H1 (cell line): Measurements from ENCODE around the gene SEMA6D. TPM values are rescaled to one million over a fixed set of nuclear protein-coding genes. Genes with fewer than 3 reads are reported as not detected.

ENCODE experiments used
- CTCF ChIA-PET: fragments of 300-600 bp; sonication (Branson Sonifier 250); formaldehyde crosslinking; loops from one replicate; lab custom pipeline; 2021; ENCODE audit not compliant: partially characterized antibody; lab: Charles Lee
- POLR2A ChIA-PET: fragments of 300-600 bp; sonication (Branson Sonifier 250); formaldehyde crosslinking; loops from one replicate; lab custom pipeline; 2021; ENCODE audit warnings: inconsistent platforms; ENCODE audit not compliant: partially characterized antibody; lab: Charles Lee
- DNase-seq, 2 experiments: peaks; one replicate each; pipeline versions ENCODE4 v3.0.0 to v3.0.0-alpha.2; 2010 to 2022; ENCODE audit warnings: low spot score in 2 of 2, low read depth in 1 of 2, mixed read lengths in 1 of 2
- FAIRE-seq: peaks from 2 replicates; lab custom pipeline; 2011; peaks lifted over from hg19 to GRCh38; lab: Jason Lieb, UNC
- H2AFZ ChIP-seq: 2 replicates; pipeline ENCODE4 v1.8.1; 2012; ENCODE audit warnings: low read length, inconsistent platforms
- H2AK5ac ChIP-seq: 2 replicates; pipeline ENCODE4 v1.6.1; 2013; ENCODE audit warnings: low read depth, low read length
- H2BK120ac ChIP-seq: replicated peaks from 2 replicates; pipeline ENCODE3; 2013; ENCODE audit warnings: low read depth, low read length, inconsistent platforms
- H2BK12ac ChIP-seq: 2 replicates; pipeline ENCODE4 v1.6.1; 2013; ENCODE audit warnings: low read depth, low read length
- H2BK15ac ChIP-seq: 2 replicates; pipeline ENCODE4 v1.6.1; 2013; ENCODE audit warnings: low read length
- H2BK20ac ChIP-seq: 2 replicates; pipeline ENCODE4 v1.6.1; 2013; ENCODE audit warnings: low read length
- H2BK5ac ChIP-seq: 2 replicates; pipeline ENCODE4 v1.6.1; 2013; ENCODE audit warnings: low read depth, low read length
- H3K14ac ChIP-seq: 2 replicates; pipeline ENCODE4 v1.6.1; 2013; ENCODE audit warnings: inconsistent platforms; ENCODE audit not compliant: insufficient read length
- H3K18ac ChIP-seq: 2 replicates; pipeline ENCODE4 v1.6.1; 2013; ENCODE audit warnings: low read length; ENCODE audit errors: extremely low read depth
- H3K23ac ChIP-seq: 2 replicates; pipeline ENCODE4 v1.6.1; 2013; ENCODE audit warnings: inconsistent platforms; ENCODE audit not compliant: insufficient read length
- H3K23me2 ChIP-seq: 2 replicates; pipeline ENCODE4 v1.6.1; 2013; ENCODE audit warnings: low read depth, low read length
- H3K27ac ChIP-seq: 2 replicates; pipeline ENCODE4 v1.6.1; 2011; ENCODE audit warnings: low read depth, low read length, inconsistent platforms
- H3K27me3 ChIP-seq, 4 experiments: replicated peaks in 1 of 4; 1 replicate in 1 of 4; 2 replicates in 3 of 4; pipeline versions ENCODE4 v1.6.1 to v1.8.1; 2011 to 2013; ENCODE audit warnings: low read length in 3 of 4, mild to moderate bottlenecking in 3 of 4, inconsistent platforms in 2 of 4, mixed read lengths in 2 of 4, moderate library complexity in 1 of 4; ENCODE audit not compliant: control insufficient read depth in 3 of 4, insufficient read depth in 3 of 4; ENCODE audit errors: extremely low read depth in 1 of 4
- H3K36me3 ChIP-seq, 4 experiments: 2 replicates each; pipeline versions ENCODE4 v1.6.1 to v1.8.1; 2011 to 2013; ENCODE audit warnings: mild to moderate bottlenecking in 4 of 4, low read length in 3 of 4, moderate library complexity in 2 of 4, control low read depth in 1 of 4, inconsistent platforms in 1 of 4; ENCODE audit not compliant: insufficient read depth in 4 of 4, control insufficient read depth in 2 of 4
- H3K4ac ChIP-seq: replicated peaks from 2 replicates; pipeline ENCODE3; 2013; ENCODE audit warnings: low read length, low read depth, mixed read lengths, inconsistent platforms; ENCODE audit not compliant: insufficient read length
- H3K4me1 ChIP-seq, 4 experiments: replicated peaks in 1 of 4; 1 replicate in 1 of 4; 2 replicates in 3 of 4; pipeline versions ENCODE4 v1.6.1 to v1.8.1; 2011 to 2013; ENCODE audit warnings: low read length in 3 of 4, inconsistent platforms in 2 of 4, mixed read lengths in 1 of 4; ENCODE audit not compliant: insufficient read depth in 4 of 4, control insufficient read depth in 3 of 4
- H3K4me2 ChIP-seq, 2 experiments: 2 replicates each; pipeline versions ENCODE4 v1.6.1 to v1.8.1; 2011 to 2013; ENCODE audit warnings: low read depth in 2 of 2, low read length in 2 of 2, control low read depth in 1 of 2, inconsistent platforms in 1 of 2, mild to moderate bottlenecking in 1 of 2; ENCODE audit not compliant: insufficient read depth in 1 of 2
- H3K4me3 ChIP-seq, 4 experiments: fragments of 200-600, 300-600 bp in 1 of 4; sonication (generic), shearing (Covaris generic), sonication (Bioruptor Twin) in 1 of 4; 2 replicates each; pipeline versions ENCODE4 v1.5.1 to v1.8.1; 2011 to 2016; ENCODE audit warnings: low read length in 4 of 4, low read depth in 3 of 4, control low read depth in 2 of 4, inconsistent platforms in 2 of 4, mild to moderate bottlenecking in 2 of 4, mixed read lengths in 1 of 4, moderate library complexity in 1 of 4; ENCODE audit not compliant: insufficient read depth in 2 of 4; ENCODE audit errors: extremely low read depth in 1 of 4
- H3K56ac ChIP-seq: replicated peaks from 2 replicates; pipeline ENCODE3; 2013; ENCODE audit warnings: low read depth, mild to moderate bottlenecking, mixed read lengths, low read length, inconsistent platforms; ENCODE audit not compliant: insufficient read length
- H3K79me1 ChIP-seq: 2 replicates; pipeline ENCODE4 v1.6.1; 2013; ENCODE audit warnings: low read depth, low read length, control low read depth
- H3K79me2 ChIP-seq, 2 experiments: 2 replicates each; pipeline versions ENCODE4 v1.6.1 to v1.8.1; 2012 to 2013; ENCODE audit warnings: low read length in 2 of 2, mild to moderate bottlenecking in 2 of 2, inconsistent platforms in 1 of 2; ENCODE audit not compliant: insufficient read depth in 2 of 2, control insufficient read depth in 1 of 2
- H3K9ac ChIP-seq, 4 experiments: replicated peaks in 1 of 4; 1 replicate in 1 of 4; 2 replicates in 3 of 4; pipeline versions ENCODE4 v1.6.1 to v1.8.1; 2011 to 2013; ENCODE audit warnings: low read depth in 3 of 4, low read length in 3 of 4, control low read depth in 2 of 4, mild to moderate bottlenecking in 2 of 4, moderate library complexity in 2 of 4, inconsistent platforms in 1 of 4; ENCODE audit errors: extremely low read depth in 1 of 4
- H3K9me3 ChIP-seq, 2 experiments: 2 replicates each; pipeline versions ENCODE4 v1.6.1 to v1.8.1; 2012 to 2013; ENCODE audit warnings: mild to moderate bottlenecking in 2 of 2, moderate library complexity in 2 of 2, control low read depth in 1 of 2, inconsistent platforms in 1 of 2, low read depth in 1 of 2, low read length in 1 of 2, mixed read lengths in 1 of 2; ENCODE audit not compliant: insufficient read depth in 2 of 2
- H4K20me1 ChIP-seq, 2 experiments: replicated peaks in 1 of 2; 2 replicates each; pipeline versions ENCODE3 to v1.8.1; 2011 to 2013; ENCODE audit warnings: inconsistent platforms in 2 of 2, low read length in 2 of 2, mild to moderate bottlenecking in 1 of 2; ENCODE audit not compliant: insufficient read depth in 2 of 2, control insufficient read depth in 1 of 2
- H4K5ac ChIP-seq: 2 replicates; pipeline ENCODE4 v1.6.1; 2013; ENCODE audit warnings: low read length, low read depth, mixed read lengths, inconsistent platforms; ENCODE audit not compliant: insufficient read length
- H4K8ac ChIP-seq: 2 replicates; pipeline ENCODE4 v1.8.0; 2013; ENCODE audit warnings: mild to moderate bottlenecking, moderate library complexity, low read length, inconsistent platforms; ENCODE audit not compliant: insufficient read depth; ENCODE audit errors: extremely low read depth
- H4K91ac ChIP-seq: replicated peaks from 2 replicates; pipeline ENCODE3; 2013; ENCODE audit warnings: low read length, mixed read lengths, inconsistent platforms; ENCODE audit not compliant: insufficient read length
- GTF2F1 ChIP-seq: IDR thresholded peaks from 2 replicates; pipeline ENCODE4 v1.6.1; 2012; ENCODE audit warnings: low read depth, low read length, improper control_type of control experiment, borderline replicate concordance
- KDM4A ChIP-seq: IDR thresholded peaks from one replicate; pipeline ENCODE4 v1.7.1; 2012; ENCODE audit warnings: low read depth, mild to moderate bottlenecking, moderate library complexity, low read length, inconsistent platforms; ENCODE audit not compliant: severe bottlenecking
- NRF1 ChIP-seq: IDR thresholded peaks from 2 replicates; pipeline ENCODE4 v1.6.1; 2011; ENCODE audit warnings: mild to moderate bottlenecking, low read depth, low read length, improper control_type of control experiment
- RNF2 ChIP-seq: fragments of 200-900, 300-1000 bp; sonication (generic); IDR thresholded peaks from 2 replicates; pipeline ENCODE4 v1.7.1; 2016; ENCODE audit warnings: borderline replicate concordance, low read depth, mild to moderate bottlenecking, antibody characterized with exemption, low read length; ENCODE audit not compliant: poor library complexity, severe bottlenecking; ENCODE audit errors: missing control alignments
- SAP30 ChIP-seq: fragments of 300-600 bp; sonication (generic); IDR thresholded peaks from 2 replicates; pipeline ENCODE4 v1.7.1; 2012; ENCODE audit warnings: low read length, moderate library complexity, mild to moderate bottlenecking, inconsistent platforms; ENCODE audit not compliant: insufficient read depth, insufficient replicate concordance
- SP2 ChIP-seq: IDR thresholded peaks from 2 replicates; pipeline ENCODE4 v1.6.1; 2012; ENCODE audit warnings: mild to moderate bottlenecking, low read length, inconsistent platforms
- WGBS, 2 experiments: shearing (Covaris generic) in 1 of 2; methylation state at CpG; one replicate each; pipeline versions ENCODE4 v1.1.6 to v1.1.7; 2013 to 2015; ENCODE audit warnings: low lambda C conversion rate in 2 of 2, mixed read lengths in 2 of 2, inconsistent platforms in 1 of 2, low coverage in 1 of 2, missing lambda C conversion rate in 1 of 2; ENCODE audit not compliant: insufficient replicate concordance in 2 of 2, insufficient coverage in 1 of 2, insufficient read length in 1 of 2; ENCODE audit errors: extremely low coverage in 1 of 2, missing lambda C conversion rate in 1 of 2; 5-methylcytosine and 5-hydroxymethylcytosine counted together
- polyA plus RNA-seq, 7 experiments: library from polyadenylated mRNA; depleted of rRNA in 3 of 7; stranded (reverse) in 5 of 7; unstranded in 2 of 7; fragments of >200 nt in 5 of 7; fragments of 200-250 nt in 2 of 7; gene quantifications; 1 replicate in 5 of 7; 2 replicates in 1 of 7; 4 replicates in 1 of 7; pipeline versions ENCODE4 v1.2.1 to v1.2.3, GENCODE V29; 2011 to 2013; ENCODE audit warnings: missing spikeins in 2 of 7, mixed read lengths in 2 of 7
- total RNA-seq: library from RNA; stranded (reverse); fragmentation: NEBNext Ultra II Directional; extraction: Animal tissue kit (Norgen Biotek cat#: 25700); gene quantifications from 2 replicates; pipeline ENCODE4 v1.2.1, GENCODE V29; 2021

SEMA6D gene
- total and polyA plus RNA-seq, 2 of the 8 experiments (the other 6 are each of a cell fraction or from before 2014, with no cell fraction given) = 2.2 to 3.8 TPM

DNA sequence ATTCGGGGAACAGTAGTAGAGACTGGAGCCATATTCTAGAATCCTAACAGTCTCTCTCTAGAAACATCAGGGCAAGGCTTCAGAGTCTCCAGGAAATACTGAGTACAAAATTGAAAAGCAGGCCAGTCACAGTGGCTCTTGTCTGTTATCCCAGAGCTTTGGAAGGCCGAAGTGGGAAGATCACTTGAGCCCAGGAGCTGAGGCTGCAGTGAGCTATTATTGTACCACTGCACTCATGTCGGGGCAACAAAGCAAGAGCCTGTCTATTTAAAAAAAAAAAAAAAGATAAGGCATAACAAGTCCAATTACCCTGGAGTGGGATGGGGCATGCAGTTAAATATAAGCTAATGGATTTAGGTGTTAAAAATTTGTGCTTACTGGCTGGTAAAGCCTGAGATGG is 79.0 kb downstream of the SEMA6D start:
- H3K18ac ChIP-seq = no peak overlapping the region; the same call in 1 of the 2 replicates
- H3K27ac ChIP-seq = no peak overlapping the region
- H3K56ac ChIP-seq = no peak overlapping the region
- no peaks in the 10 kb centered on the region for H3K27me3 ChIP-seq
- H2AK5ac ChIP-seq = no peak overlapping the region
- no peak overlapping the region for H4K5ac ChIP-seq
- 0 out of 2 replicates have a peak overlapping the region, but pooled peaks have one; percentile 17 for H2AFZ ChIP-seq
- DNase-seq = no peak
- no peaks in the 10 kb centered on the region for H4K20me1 ChIP-seq
- no peaks in the 10 kb centered on the region for H3K9me3 ChIP-seq
- no peaks in the 10 kb centered on the region for H3K4me1 ChIP-seq
- H2BK5ac ChIP-seq = no peak overlapping the region
- H3K36me3 ChIP-seq = no peaks in the 10 kb centered on the region
- H3K79me1 ChIP-seq = no peaks in the 10 kb centered on the region
- CTCF ChIA-PET = interaction anchor here (1.5 kb wide), 2 partner anchors 9 to 116 kb away, joined by 5 to 7 read pairs; no protein-coding TSS in a partner anchor
- no peak overlapping the region for H2BK15ac ChIP-seq
- H2BK12ac ChIP-seq = no peak overlapping the region
- H4K8ac ChIP-seq = no peak overlapping the region
- H3K9ac ChIP-seq = no peak overlapping the region
- H3K23ac ChIP-seq = no peak overlapping the region
- H2BK20ac ChIP-seq = no peak overlapping the region
- no peak overlapping the region for H3K14ac ChIP-seq
- no peaks in the 10 kb centered on the region for H3K23me2 ChIP-seq
- no peaks in the 10 kb centered on the region for H3K79me2 ChIP-seq
- POLR2A ChIA-PET = no interaction called here
- WGBS, 2 experiments = 75% methylated on average over 3 of the region's 3 CpGs; no CpG with 5 or more reads in 1 of the 2 experiments
- no peak overlapping the region for H3K4me2 ChIP-seq
- no peak for FAIRE-seq
- H4K91ac ChIP-seq = no peak overlapping the region
- no peak overlapping the region for H3K4me3 ChIP-seq
- H2BK120ac ChIP-seq = no peak overlapping the region
- no peak for TF ChIP-seq GTF2F1
- TF ChIP-seq RNF2 = no peak
- no peak for TF ChIP-seq KDM4A
- no peak for TF ChIP-seq NRF1
- no peak for TF ChIP-seq SAP30
- no peak for TF ChIP-seq SP2
- H3K4ac ChIP-seq = no peak overlapping the region
